AG08396 (cell line): Measurements from ENCODE around the gene UBE2R2.
"Not testable (repeated sequence)": the region's sequence is repeated elsewhere in the genome, so short reads cannot be mapped to it uniquely, and the experiment has no call there.

Source experiments
- DNase-seq: peaks from one replicate; pipeline ENCODE4 v3.0.0; 2012; ENCODE audit warnings: low spot score, mixed read lengths

The UBE2R2 gene

GRCh38 chr9:33843312-33843961, 26.5 kb downstream of the UBE2R2 start:
- DNase-seq: no peak

GRCh38 chr9:33846231-33846630, 29.3 kb downstream of the UBE2R2 start:
- DNase-seq: no peak

GRCh38 chr9:33847894-33848205, 30.9 kb downstream of the UBE2R2 start:
- DNase-seq: not testable (repeated sequence)

- DNase-seq: no peak
Measured at GRCh38 chr9:33850267-33850629, 33.3 kb downstream of the UBE2R2 start.

- DNase-seq: no peak
Measured at GRCh38 chr9:33850677-33851076, 33.7 kb downstream of the UBE2R2 start.

- no peak for DNase-seq
Measured at GRCh38 chr9:33851301-33851700, 34.3 kb downstream of the UBE2R2 start.

- peak; percentile 32 for DNase-seq
Measured at GRCh38 chr9:33852216-33852826, 35.4 kb downstream of the UBE2R2 start.

GRCh38 chr9:33856247-33856646, 39.3 kb downstream of the UBE2R2 start:
- DNase-seq: no peak

GRCh38 chr9:33858423-33858822, 41.5 kb downstream of the UBE2R2 start:
- DNase-seq: no peak

- DNase-seq: no peak
Measured at GRCh38 chr9:33860200-33860871, 43.4 kb downstream of the UBE2R2 start.

- no peak for DNase-seq
Measured at GRCh38 chr9:33861917-33862453, 45.0 kb downstream of the UBE2R2 start.

GRCh38 chr9:33863027-33863426, 46.1 kb downstream of the UBE2R2 start:
- not testable (repeated sequence) for DNase-seq

GRCh38 chr9:33867747-33868439, 50.9 kb downstream of the UBE2R2 start:
- DNase-seq: no peak

- DNase-seq: no peak
Measured at GRCh38 chr9:33868440-33868973, 51.5 kb downstream of the UBE2R2 start.

GRCh38 chr9:33869243-33869642, 52.3 kb downstream of the UBE2R2 start:
- DNase-seq: not testable (repeated sequence)

GRCh38 chr9:33877727-33878489, 60.9 kb downstream of the UBE2R2 start:
- DNase-seq: no peak

GRCh38 chr9:33878691-33879366, 61.9 kb downstream of the UBE2R2 start:
- no peak for DNase-seq

GRCh38 chr9:33880211-33881089, 63.5 kb downstream of the UBE2R2 start:
- DNase-seq: no peak

GRCh38 chr9:33881635-33882034, 64.7 kb downstream of the UBE2R2 start:
- no peak for DNase-seq
